ENCODE measurements around the gene SATB1.

SATB1 gene

GRCh38 chr3:18428991-18429745, 4.0 kb upstream of the SATB1 start:
- no peak for DNase-seq

GRCh38 chr3:18428036-18428435, 2.9 kb upstream of the SATB1 start:
- DNase-seq: no peak

GRCh38 chr3:18426597-18427193, 1.6 kb upstream of the SATB1 start:
- no peak for DNase-seq

- DNase-seq: peak; percentile 80
These were observed 610 bp upstream of the SATB1 start for GRCh38 chr3:18425641-18426257.

GRCh38 chr3:18424213-18424728, 868 bp downstream of the SATB1 start:
- DNase-seq: no peak

- peak; percentile 50 for DNase-seq
These were observed 1.5 kb downstream of the SATB1 start for GRCh38 chr3:18423401-18424212.

GRCh38 chr3:18422972-18423371, 2.2 kb downstream of the SATB1 start:
- DNase-seq: no peak

- DNase-seq: no peak
These were observed 4.6 kb downstream of the SATB1 start for GRCh38 chr3:18420555-18420954.

GRCh38 chr3:18419232-18419631, 5.9 kb downstream of the SATB1 start:
- no peak for DNase-seq

- DNase-seq: no peak
These were observed 7.1 kb downstream of the SATB1 start for GRCh38 chr3:18417904-18418572.

- no peak for DNase-seq
These were observed 8.8 kb downstream of the SATB1 start for GRCh38 chr3:18416332-18416731.

- no peak for DNase-seq
These were observed 9.3 kb downstream of the SATB1 start for GRCh38 chr3:18415839-18416238.

- no peak for DNase-seq
These were observed 10.0 kb downstream of the SATB1 start for GRCh38 chr3:18415167-18415566.

GRCh38 chr3:18412684-18413083, 12.5 kb downstream of the SATB1 start:
- no peak for DNase-seq

GRCh38 chr3:18411541-18411940, 13.6 kb downstream of the SATB1 start:
- no peak for DNase-seq

- DNase-seq: no peak
These were observed 14.9 kb downstream of the SATB1 start for GRCh38 chr3:18410205-18410604.

- DNase-seq: no peak
These were observed 15.9 kb downstream of the SATB1 start for GRCh38 chr3:18409266-18409665.

GRCh38 chr3:18405141-18405540, 20.0 kb downstream of the SATB1 start:
- no peak for DNase-seq

- DNase-seq: no peak
These were observed 22.1 kb downstream of the SATB1 start for GRCh38 chr3:18403061-18403460.

- peak; percentile 20 for DNase-seq
These were observed 22.8 kb downstream of the SATB1 start for GRCh38 chr3:18402239-18402799.

GRCh38 chr3:18401300-18401961, 23.7 kb downstream of the SATB1 start:
- DNase-seq: no peak

- no peak for DNase-seq
These were observed 26.7 kb downstream of the SATB1 start for GRCh38 chr3:18398448-18398847.

Measured in CD4-positive, alpha-beta T cell treated with Interleukin-21 for 1 hour (primary cell).